Endothelial cell of umbilical vein (primary cell): ENCODE data around the gene COL9A3.

Experiments
- EZH2 ChIP-seq: IDR thresholded peaks from 2 replicates; pipeline ENCODE4 v1.6.1; 2012; ENCODE audit warnings: borderline replicate concordance, low read depth, mild to moderate bottlenecking, moderate library complexity, low read length, inconsistent platforms; ENCODE audit not compliant: severe bottlenecking
- FOS ChIP-seq: IDR thresholded peaks from 2 replicates; pipeline ENCODE4 v1.6.1; 2011; ENCODE audit warnings: mild to moderate bottlenecking, low read length, moderate library complexity, borderline replicate concordance; ENCODE audit not compliant: insufficient read depth
- GATA2 ChIP-seq: IDR thresholded peaks from 2 replicates; pipeline ENCODE4 v1.7.0; 2011; ENCODE audit warnings: low read depth, mild to moderate bottlenecking, moderate library complexity, mixed read lengths, low read length; ENCODE audit not compliant: insufficient read length, insufficient read depth
- JUN ChIP-seq: IDR thresholded peaks from 2 replicates; pipeline ENCODE4 v1.6.1; 2011; ENCODE audit warnings: borderline replicate concordance, low read depth; ENCODE audit not compliant: insufficient read length, insufficient read depth
- MYC ChIP-seq: IDR thresholded peaks from one replicate; pipeline ENCODE4 v1.6.1; 2011; ENCODE audit warnings: mild to moderate bottlenecking, low read depth, low read length
- POLR2A ChIP-seq: IDR thresholded peaks from 2 replicates; pipeline ENCODE4 v1.6.1; 2012; ENCODE audit warnings: low read depth, mild to moderate bottlenecking, control low read depth, low read length
- POLR2AphosphoS5 ChIP-seq: IDR thresholded peaks from 2 replicates; pipeline ENCODE4 v1.6.1; 2012; ENCODE audit warnings: low read depth, mild to moderate bottlenecking, control low read depth, low read length, moderate library complexity; ENCODE audit not compliant: insufficient read depth
- TF ChIP-seq, protein P1 (sequence below), 2 donors: IDR thresholded peaks; 1 replicate in 1 of 2; 2 replicates in 1 of 2; pipeline ENCODE4 v1.5.1; 2011; ENCODE audit warnings: low read length in 2 of 2, mild to moderate bottlenecking in 2 of 2, moderate library complexity in 2 of 2, control low read depth in 1 of 2, inconsistent platforms in 1 of 2, low read depth in 1 of 2; ENCODE audit not compliant: insufficient read depth in 1 of 2; ENCODE audit errors: extremely low read depth in 1 of 2
- TF ChIP-seq, protein P2 (sequence below): IDR thresholded peaks from 2 replicates; pipeline ENCODE4 v1.6.1; 2011; ENCODE audit not compliant: insufficient read depth, insufficient read length

DNA sequence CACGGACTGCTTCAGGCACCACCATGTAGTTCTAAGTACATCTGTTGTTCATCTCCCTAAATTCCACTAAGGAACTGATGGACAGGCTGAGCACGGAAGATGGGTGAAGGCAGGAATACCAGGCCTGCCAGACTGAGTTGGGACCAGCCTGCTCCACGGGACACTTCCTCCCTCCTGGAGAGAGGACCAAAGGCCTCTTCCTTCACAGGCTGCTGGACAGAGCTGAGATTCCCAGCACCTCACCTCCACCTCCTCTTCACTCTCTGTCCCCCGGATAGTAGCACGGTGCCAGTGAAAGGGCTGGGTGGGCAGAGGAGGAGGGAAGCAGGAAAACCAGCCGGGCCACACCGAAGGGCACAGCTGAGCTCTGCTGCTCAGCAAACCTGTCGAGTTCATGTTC lies 67.7 kb downstream of the COL9A3 start:
- TF ChIP-seq EZH2 (no peak), JUN (no peak), POLR2AphosphoS5 (no peak), POLR2A (no peak), MYC (no peak), GATA2 (no peak), FOS (no peak)
- TF ChIP-seq, protein P1, sequence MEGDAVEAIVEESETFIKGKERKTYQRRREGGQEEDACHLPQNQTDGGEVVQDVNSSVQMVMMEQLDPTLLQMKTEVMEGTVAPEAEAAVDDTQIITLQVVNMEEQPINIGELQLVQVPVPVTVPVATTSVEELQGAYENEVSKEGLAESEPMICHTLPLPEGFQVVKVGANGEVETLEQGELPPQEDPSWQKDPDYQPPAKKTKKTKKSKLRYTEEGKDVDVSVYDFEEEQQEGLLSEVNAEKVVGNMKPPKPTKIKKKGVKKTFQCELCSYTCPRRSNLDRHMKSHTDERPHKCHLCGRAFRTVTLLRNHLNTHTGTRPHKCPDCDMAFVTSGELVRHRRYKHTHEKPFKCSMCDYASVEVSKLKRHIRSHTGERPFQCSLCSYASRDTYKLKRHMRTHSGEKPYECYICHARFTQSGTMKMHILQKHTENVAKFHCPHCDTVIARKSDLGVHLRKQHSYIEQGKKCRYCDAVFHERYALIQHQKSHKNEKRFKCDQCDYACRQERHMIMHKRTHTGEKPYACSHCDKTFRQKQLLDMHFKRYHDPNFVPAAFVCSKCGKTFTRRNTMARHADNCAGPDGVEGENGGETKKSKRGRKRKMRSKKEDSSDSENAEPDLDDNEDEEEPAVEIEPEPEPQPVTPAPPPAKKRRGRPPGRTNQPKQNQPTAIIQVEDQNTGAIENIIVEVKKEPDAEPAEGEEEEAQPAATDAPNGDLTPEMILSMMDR (IDR thresholded peaks at IDR 0.05; ENCODE audit: extremely low read depth in 1 of 2, insufficient read depth in 1 of 2, low read depth in 1 of 2, low read length in 2 of 2): no peak
- TF ChIP-seq, protein P2, sequence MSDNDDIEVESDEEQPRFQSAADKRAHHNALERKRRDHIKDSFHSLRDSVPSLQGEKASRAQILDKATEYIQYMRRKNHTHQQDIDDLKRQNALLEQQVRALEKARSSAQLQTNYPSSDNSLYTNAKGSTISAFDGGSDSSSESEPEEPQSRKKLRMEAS: no peak
